22Rv1 (cell line): Measurements from ENCODE around the gene NCKAP5.

Source experiments
- H3K27ac ChIP-seq: fragments of 450-650 bp; 2 replicates; pipeline ENCODE4 v1.5.1; 2017
- CTCF ChIP-seq: fragments of 450-650 bp; IDR thresholded peaks from 2 replicates; pipeline ENCODE4 v1.5.1; 2017; ENCODE audit warnings: mild to moderate bottlenecking
- ZFX ChIP-seq: fragments of 450-650 bp; IDR thresholded peaks from 2 replicates; pipeline ENCODE4 v1.6.1; 2017; ENCODE audit warnings: antibody characterized with exemption, borderline replicate concordance

NCKAP5 gene

GRCh38 chr2:133603109-133603508 is 34.8 kb upstream of the NCKAP5 start:
- TF ChIP-seq CTCF (no peak), ZFX (no peak)
- no peak overlapping the region for H3K27ac ChIP-seq

GRCh38 chr2:133602538-133602937 is 34.3 kb upstream of the NCKAP5 start:
- TF ChIP-seq ZFX (no peak), CTCF (no peak)
- no peak overlapping the region for H3K27ac ChIP-seq

- no peak for TF ChIP-seq CTCF
- TF ChIP-seq ZFX, result no peak
- no peak overlapping the region for H3K27ac ChIP-seq
Measured at GRCh38 chr2:133600266-133600928, 32.1 kb upstream of the NCKAP5 start.

- no peak overlapping the region for H3K27ac ChIP-seq
- TF ChIP-seq CTCF, result no peak
- TF ChIP-seq ZFX, result no peak
Measured at GRCh38 chr2:133599811-133600210, 31.5 kb upstream of the NCKAP5 start.

- TF ChIP-seq ZFX (no peak), CTCF (no peak)
- H3K27ac ChIP-seq, result no peak overlapping the region
Measured at GRCh38 chr2:133599211-133599803, 31.0 kb upstream of the NCKAP5 start.

GRCh38 chr2:133598769-133599168 is 30.5 kb upstream of the NCKAP5 start:
- TF ChIP-seq CTCF (no peak), ZFX (no peak)

GRCh38 chr2:133596701-133597393 is 28.6 kb upstream of the NCKAP5 start:
- no peak overlapping the region for H3K27ac ChIP-seq
- TF ChIP-seq CTCF, result no peak
- no peak for TF ChIP-seq ZFX

More at GRCh38 chr2:133598769-133599168, 30.5 kb upstream of the NCKAP5 start:
- no peak overlapping the region for H3K27ac ChIP-seq
